SU-DHL-6 (cell line): ENCODE data around the gene CCDC17.

Experiments used
- EZH2phosphoT487 ChIP-seq: fragments of 200-600 bp; sonication (generic), shearing (Covaris generic); conservative IDR thresholded peaks from 2 replicates; pipeline ENCODE4 v1.6.1; 2018; ENCODE audit warnings: mild to moderate bottlenecking, antibody characterized with exemption, low read length, moderate library complexity, mixed read lengths
- TF ChIP-seq, protein P1 (sequence below): fragments of 200-600 bp; sonication (generic); IDR thresholded peaks from one replicate; pipeline ENCODE4 v1.5.1; 2017; ENCODE audit warnings: antibody characterized with exemption, mild to moderate bottlenecking, low read length, moderate library complexity; ENCODE audit not compliant: insufficient read depth, poor library complexity, severe bottlenecking

GRCh38 chr1:45585110-45585426, 38.8 kb downstream of the CCDC17 start:
- TF ChIP-seq, protein P1, sequence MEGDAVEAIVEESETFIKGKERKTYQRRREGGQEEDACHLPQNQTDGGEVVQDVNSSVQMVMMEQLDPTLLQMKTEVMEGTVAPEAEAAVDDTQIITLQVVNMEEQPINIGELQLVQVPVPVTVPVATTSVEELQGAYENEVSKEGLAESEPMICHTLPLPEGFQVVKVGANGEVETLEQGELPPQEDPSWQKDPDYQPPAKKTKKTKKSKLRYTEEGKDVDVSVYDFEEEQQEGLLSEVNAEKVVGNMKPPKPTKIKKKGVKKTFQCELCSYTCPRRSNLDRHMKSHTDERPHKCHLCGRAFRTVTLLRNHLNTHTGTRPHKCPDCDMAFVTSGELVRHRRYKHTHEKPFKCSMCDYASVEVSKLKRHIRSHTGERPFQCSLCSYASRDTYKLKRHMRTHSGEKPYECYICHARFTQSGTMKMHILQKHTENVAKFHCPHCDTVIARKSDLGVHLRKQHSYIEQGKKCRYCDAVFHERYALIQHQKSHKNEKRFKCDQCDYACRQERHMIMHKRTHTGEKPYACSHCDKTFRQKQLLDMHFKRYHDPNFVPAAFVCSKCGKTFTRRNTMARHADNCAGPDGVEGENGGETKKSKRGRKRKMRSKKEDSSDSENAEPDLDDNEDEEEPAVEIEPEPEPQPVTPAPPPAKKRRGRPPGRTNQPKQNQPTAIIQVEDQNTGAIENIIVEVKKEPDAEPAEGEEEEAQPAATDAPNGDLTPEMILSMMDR: no peak
- no peak for TF ChIP-seq EZH2phosphoT487
